Rectal smooth muscle tissue (tissue), 1 donor: ENCODE measurements around the gene HIVEP2.
A peak's percentile ranks its signal among the peaks of the same experiment; 100 is the strongest.

Experiments used
- H3K27ac ChIP-seq: one replicate; pipeline ENCODE4 v1.7.0; 2013; ENCODE audit warnings: low read depth, low read length, inconsistent platforms
- H3K27me3 ChIP-seq: one replicate; pipeline ENCODE4 v1.7.0; 2013; ENCODE audit warnings: low read length; ENCODE audit not compliant: control insufficient read depth, insufficient read depth
- H3K36me3 ChIP-seq: one replicate; pipeline ENCODE4 v1.7.0; 2013; ENCODE audit warnings: low read length; ENCODE audit not compliant: control insufficient read depth, insufficient read depth
- H3K4me1 ChIP-seq: one replicate; pipeline ENCODE4 v1.7.0; 2013; ENCODE audit warnings: low read length; ENCODE audit not compliant: control insufficient read depth, insufficient read depth
- H3K4me3 ChIP-seq: one replicate; pipeline ENCODE4 v1.7.0; 2013; ENCODE audit warnings: low read length
- H3K9ac ChIP-seq: one replicate; pipeline ENCODE4 v1.7.0; 2013; ENCODE audit warnings: low read length

Gene HIVEP2

GRCh38 chr6:142846883-142847287, 98.1 kb downstream of the HIVEP2 start:
- Histone ChIP-seq H3K9ac (no peak overlapping the region), H3K27me3 (no peaks in the 10 kb centered on the region), H3K36me3 (no peaks in the 10 kb centered on the region), H3K4me1 (peaks cover 10% of the 10 kb centered on the region), H3K27ac (no peak overlapping the region), H3K4me3 (no peak overlapping the region)

GRCh38 chr6:142846459-142846831, 98.5 kb downstream of the HIVEP2 start:
- no peaks in the 10 kb centered on the region for H3K27me3 ChIP-seq
- peak overlapping the region; percentile 59 for H3K4me3 ChIP-seq
- peak overlapping the region; percentile 75 for H3K27ac ChIP-seq
- peaks cover 8% of the 10 kb centered on the region for H3K4me1 ChIP-seq
- no peak overlapping the region for H3K9ac ChIP-seq
- H3K36me3 ChIP-seq: no peaks in the 10 kb centered on the region

GRCh38 chr6:142845624-142846458, 99.1 kb downstream of the HIVEP2 start:
- Histone ChIP-seq H3K36me3 (no peaks in the 10 kb centered on the region), H3K9ac (no peak overlapping the region), H3K27me3 (no peaks in the 10 kb centered on the region), H3K27ac (peak overlapping the region; percentile 75), H3K4me3 (peak overlapping the region; percentile 59), H3K4me1 (peaks cover 6% of the 10 kb centered on the region)

GRCh38 chr6:142845143-142845571, 99.8 kb downstream of the HIVEP2 start:
- Histone ChIP-seq H3K27ac (peak overlapping the region; percentile 75), H3K4me1 (peaks cover 6% of the 10 kb centered on the region), H3K4me3 (peak overlapping the region; percentile 59), H3K9ac (no peak overlapping the region), H3K27me3 (no peaks in the 10 kb centered on the region), H3K36me3 (no peaks in the 10 kb centered on the region)

GRCh38 chr6:142844065-142844755, 100.8 kb downstream of the HIVEP2 start:
- H3K36me3 ChIP-seq: no peaks in the 10 kb centered on the region
- H3K4me3 ChIP-seq: no peak overlapping the region
- no peak overlapping the region for H3K27ac ChIP-seq
- H3K27me3 ChIP-seq: no peaks in the 10 kb centered on the region
- H3K4me1 ChIP-seq: peaks cover 6% of the 10 kb centered on the region
- H3K9ac ChIP-seq: no peak overlapping the region

GRCh38 chr6:142843361-142843760, 101.6 kb downstream of the HIVEP2 start:
- peaks cover 6% of the 10 kb centered on the region for H3K4me1 ChIP-seq
- no peaks in the 10 kb centered on the region for H3K36me3 ChIP-seq
- H3K4me3 ChIP-seq: no peak overlapping the region
- no peak overlapping the region for H3K27ac ChIP-seq
- H3K27me3 ChIP-seq: no peaks in the 10 kb centered on the region
- no peak overlapping the region for H3K9ac ChIP-seq

GRCh38 chr6:142842418-142843261, 102.3 kb downstream of the HIVEP2 start:
- H3K27ac ChIP-seq: no peak overlapping the region
- H3K4me3 ChIP-seq: peak overlapping the region; percentile 14
- no peaks in the 10 kb centered on the region for H3K36me3 ChIP-seq
- no peak overlapping the region for H3K9ac ChIP-seq
- H3K27me3 ChIP-seq: no peaks in the 10 kb centered on the region
- H3K4me1 ChIP-seq: peaks cover 6% of the 10 kb centered on the region

GRCh38 chr6:142841915-142842314, 103.1 kb downstream of the HIVEP2 start:
- peaks cover 6% of the 10 kb centered on the region for H3K4me1 ChIP-seq
- no peak overlapping the region for H3K9ac ChIP-seq
- H3K36me3 ChIP-seq: no peaks in the 10 kb centered on the region
- no peaks in the 10 kb centered on the region for H3K27me3 ChIP-seq
- H3K4me3 ChIP-seq: no peak overlapping the region
- H3K27ac ChIP-seq: no peak overlapping the region

- H3K4me3 ChIP-seq: no peak overlapping the region
- no peaks in the 10 kb centered on the region for H3K36me3 ChIP-seq
- no peak overlapping the region for H3K27ac ChIP-seq
- no peaks in the 10 kb centered on the region for H3K4me1 ChIP-seq
- H3K27me3 ChIP-seq: no peaks in the 10 kb centered on the region
- no peak overlapping the region for H3K9ac ChIP-seq
Observed at GRCh38 chr6:142839686-142840040, 105.3 kb downstream of the HIVEP2 start.

GRCh38 chr6:142838821-142839685, 105.9 kb downstream of the HIVEP2 start:
- H3K27ac ChIP-seq: no peak overlapping the region
- no peak overlapping the region for H3K4me3 ChIP-seq
- no peaks in the 10 kb centered on the region for H3K36me3 ChIP-seq

GRCh38 chr6:142835787-142836535, 109.0 kb downstream of the HIVEP2 start:
- Histone ChIP-seq H3K9ac (no peak overlapping the region), H3K4me3 (no peak overlapping the region), H3K4me1 (no peaks in the 10 kb centered on the region), H3K27me3 (no peaks in the 10 kb centered on the region), H3K36me3 (no peaks in the 10 kb centered on the region), H3K27ac (no peak overlapping the region)

More at GRCh38 chr6:142838821-142839685, 105.9 kb downstream of the HIVEP2 start:
- Histone ChIP-seq H3K4me1 (no peaks in the 10 kb centered on the region), H3K9ac (no peak overlapping the region), H3K27me3 (no peaks in the 10 kb centered on the region)
